NCI-H128 (cell line): ENCODE results near the gene CNPY1.

ENCODE experiments used
- DNase-seq: peaks from one replicate; lab custom pipeline; 2025; ENCODE audit not compliant: unreplicated experiment; lab: John Stamatoyannopoulos, UW

The CNPY1 gene

GRCh38 chr7:155469311-155470185 is 76.8 kb downstream of the CNPY1 start:
- no peak for DNase-seq

DNA sequence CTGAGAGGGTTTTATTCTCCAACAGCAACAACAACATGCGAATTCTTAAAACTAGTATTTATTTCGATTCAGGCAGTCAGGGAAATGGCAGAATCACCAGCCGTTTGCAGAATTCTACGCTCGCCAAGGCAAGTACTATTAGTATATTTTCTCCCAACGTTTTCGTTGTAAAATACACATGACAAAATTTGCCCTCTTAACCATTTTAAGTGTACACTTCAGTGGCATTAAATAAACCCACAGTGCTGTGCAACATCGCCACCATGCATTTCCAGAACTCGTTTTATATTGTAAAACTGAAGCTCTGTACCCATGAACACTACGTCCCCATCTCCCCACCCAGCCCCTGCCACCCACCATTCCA is 77.6 kb downstream of the CNPY1 start:
- no peak for DNase-seq

- DNase-seq: no peak
Measured at GRCh38 chr7:155467846-155468784, 78.2 kb downstream of the CNPY1 start.

- DNase-seq: no peak
Measured at GRCh38 chr7:155466814-155467733, 79.3 kb downstream of the CNPY1 start.

GRCh38 chr7:155466142-155466813 is 80.1 kb downstream of the CNPY1 start:
- DNase-seq: no peak

GRCh38 chr7:155465761-155466141 is 80.6 kb downstream of the CNPY1 start:
- DNase-seq: no peak

DNA sequence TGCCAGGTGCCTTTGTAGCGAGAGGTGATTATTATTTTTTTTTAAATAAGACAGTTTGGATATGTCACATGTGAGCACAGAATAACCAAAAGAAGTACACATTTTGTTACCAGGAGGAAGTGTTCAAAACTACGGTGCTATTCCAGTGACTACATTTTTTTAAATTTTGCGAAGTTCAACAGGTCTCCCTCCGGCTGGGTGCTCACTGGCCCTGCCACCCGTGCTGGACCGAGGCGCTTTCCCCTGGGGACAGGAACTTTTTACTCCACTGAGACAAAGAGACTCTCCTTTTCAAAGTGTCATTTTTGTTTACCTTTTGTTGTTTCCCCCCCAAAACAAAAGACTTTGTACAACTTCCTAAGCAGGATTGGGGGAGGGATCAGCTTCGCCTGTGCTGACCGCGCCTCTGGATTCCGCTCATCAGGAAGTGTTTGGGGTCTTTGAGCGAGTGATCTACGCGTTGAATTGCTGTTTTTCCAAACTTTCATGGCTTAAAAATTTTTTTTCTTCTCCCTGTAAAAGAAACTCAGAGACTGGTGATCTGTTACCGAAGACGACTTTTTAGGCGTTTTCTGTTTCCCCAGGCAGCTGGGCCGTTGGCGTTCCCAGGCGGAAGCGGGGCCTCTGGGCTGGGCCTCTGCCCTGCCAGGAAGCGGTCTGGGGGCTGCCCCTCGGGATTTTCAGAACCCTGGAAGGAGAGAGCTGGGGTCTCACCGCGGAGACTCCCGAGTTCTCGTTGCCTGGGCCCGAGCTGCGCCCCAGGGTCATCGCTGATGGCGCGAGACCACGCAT is 81.2 kb downstream of the CNPY1 start:
- no peak for DNase-seq

- DNase-seq: no peak
Measured at GRCh38 chr7:155464183-155464582, 82.2 kb downstream of the CNPY1 start.

GRCh38 chr7:155463114-155463811 is 83.1 kb downstream of the CNPY1 start:
- no peak for DNase-seq

- no peak for DNase-seq
Measured at GRCh38 chr7:155462163-155462735, 84.1 kb downstream of the CNPY1 start.

DNA sequence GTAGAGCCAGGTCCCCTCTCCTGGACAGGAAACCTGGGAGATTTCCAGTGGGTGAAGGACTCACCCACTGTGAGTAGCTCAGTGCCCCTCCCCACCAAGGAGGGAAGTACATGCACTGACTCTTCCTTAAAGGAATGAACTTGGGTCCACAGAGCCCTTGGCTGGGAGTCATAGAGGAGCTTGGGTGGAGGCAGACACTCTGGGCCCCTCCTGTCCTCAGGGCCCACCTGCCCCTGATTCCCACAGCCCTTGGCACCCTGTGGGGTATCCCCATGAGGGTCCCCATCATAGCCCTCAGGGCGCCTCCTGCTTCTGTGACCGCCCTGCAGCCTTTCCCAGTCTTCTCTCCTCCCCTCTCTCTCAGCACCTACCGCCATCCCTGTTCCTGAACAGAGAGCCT is 84.7 kb downstream of the CNPY1 start:
- DNase-seq: no peak

DNA sequence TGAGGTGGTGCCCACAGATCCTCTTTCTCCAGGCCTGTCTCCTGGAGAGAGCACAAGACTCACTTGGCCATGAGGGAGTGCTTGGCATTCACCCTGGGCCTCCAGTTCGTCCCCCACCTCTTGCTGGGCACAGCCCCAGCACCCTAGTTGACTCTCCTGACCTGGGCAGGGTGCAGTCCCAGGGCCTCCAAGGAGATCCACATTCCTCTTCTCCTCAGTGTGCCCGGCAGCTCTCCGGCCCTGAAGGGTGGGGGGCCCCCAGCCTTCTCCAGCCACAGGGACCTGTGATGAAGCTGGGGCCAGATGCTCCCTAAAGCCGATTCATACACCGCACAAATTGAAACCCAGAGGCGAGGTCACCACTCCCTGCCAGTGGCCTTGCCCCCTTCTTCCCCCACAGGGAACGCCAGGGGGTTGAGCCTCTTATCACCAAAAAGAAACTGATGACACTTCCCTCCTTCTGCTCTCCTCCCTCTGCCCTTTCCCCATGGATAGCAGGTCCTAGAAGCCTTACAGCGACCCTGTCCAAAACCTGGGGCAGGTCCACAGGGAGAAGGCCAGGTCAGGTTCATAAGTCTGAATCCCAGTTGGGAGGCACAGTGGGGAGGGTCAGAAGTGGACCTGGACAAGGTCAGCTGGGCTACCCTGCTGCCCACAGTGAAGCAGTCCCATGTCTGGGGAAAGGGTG is 85.3 kb downstream of the CNPY1 start:
- no peak for DNase-seq

- DNase-seq: no peak
Measured at GRCh38 chr7:155459700-155460461, 86.5 kb downstream of the CNPY1 start.

DNA sequence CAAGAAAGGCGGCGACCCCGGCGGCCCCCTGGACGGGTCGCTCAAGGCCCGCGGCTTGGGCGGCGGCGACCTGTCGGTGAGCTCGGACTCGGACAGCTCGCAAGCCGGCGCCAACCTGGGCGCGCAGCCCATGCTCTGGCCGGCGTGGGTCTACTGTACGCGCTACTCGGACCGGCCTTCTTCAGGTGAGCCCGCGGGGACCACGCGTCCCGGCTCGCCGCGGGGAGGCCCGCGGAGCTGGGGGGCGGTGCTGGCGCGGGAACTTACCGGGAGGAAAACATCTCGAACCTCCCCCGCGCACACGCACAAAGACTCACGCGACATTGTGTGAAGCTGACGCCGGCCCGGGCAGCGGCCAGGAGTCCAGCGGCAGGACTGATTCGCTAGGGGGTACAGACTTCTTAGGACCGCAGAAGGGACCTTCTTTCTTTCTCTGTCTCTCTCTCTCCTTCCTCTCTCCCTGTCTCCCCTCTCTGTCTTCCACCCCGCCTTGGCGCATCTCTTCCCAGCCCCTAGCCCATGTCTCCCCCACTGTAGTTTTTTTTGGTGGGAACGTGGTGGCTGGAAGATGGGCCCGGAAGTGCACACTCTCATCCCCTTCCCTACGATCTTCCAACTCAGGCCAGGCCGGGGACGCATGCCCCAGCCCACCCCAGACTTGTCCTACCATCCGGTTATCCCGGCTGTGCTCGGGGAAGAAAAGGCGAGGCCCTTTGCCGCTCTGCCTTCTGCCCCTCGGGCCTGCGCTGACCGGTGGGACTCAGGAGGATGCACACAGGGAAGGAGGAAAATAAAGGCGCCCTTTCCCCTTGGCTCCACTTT is 87.3 kb downstream of the CNPY1 start:
- DNase-seq: no peak

GRCh38 chr7:155458111-155458877 is 88.1 kb downstream of the CNPY1 start, which contains the start of gene EN2:
Gene EN2 (plus strand): TSS chr7:155458129. CDS start chr7:155458378, 249 bp downstream.
- no peak for DNase-seq
